DMS53 (cell line): ENCODE data around the gene ARID5A.

Source experiments
- DNase-seq: peaks from one replicate; lab custom pipeline; 2025; lab: John Stamatoyannopoulos, UW

Gene ARID5A

DNA sequence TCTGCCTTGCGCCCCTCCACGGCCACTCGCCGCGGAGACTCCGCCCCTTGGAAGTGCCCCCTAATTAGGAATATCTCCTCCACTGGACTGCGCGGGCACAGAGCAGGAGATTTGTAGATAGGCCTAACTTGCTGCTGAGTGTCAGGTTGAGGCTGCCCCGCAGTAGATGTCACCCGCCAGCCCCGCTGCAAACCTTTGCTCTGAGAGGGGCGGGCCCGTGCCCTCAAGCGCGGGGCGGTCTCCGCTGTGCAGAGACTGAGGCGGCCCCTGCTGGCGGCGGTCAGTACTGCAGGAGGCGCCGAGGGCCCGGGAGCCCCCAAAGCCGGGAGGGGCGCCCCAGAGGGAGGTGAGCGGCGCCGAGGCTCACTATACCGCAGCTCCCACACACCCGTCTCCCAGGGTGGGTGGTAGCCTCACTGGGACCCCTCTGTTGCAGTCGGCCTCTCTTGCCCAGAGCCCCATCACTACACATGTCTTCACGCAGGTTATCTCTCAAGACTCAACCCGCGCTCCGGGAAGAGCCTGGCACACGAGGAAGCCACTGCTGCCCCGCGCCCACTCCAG lies 28.5 kb upstream of the ARID5A start:
- DNase-seq: peak; percentile 93

DNA sequence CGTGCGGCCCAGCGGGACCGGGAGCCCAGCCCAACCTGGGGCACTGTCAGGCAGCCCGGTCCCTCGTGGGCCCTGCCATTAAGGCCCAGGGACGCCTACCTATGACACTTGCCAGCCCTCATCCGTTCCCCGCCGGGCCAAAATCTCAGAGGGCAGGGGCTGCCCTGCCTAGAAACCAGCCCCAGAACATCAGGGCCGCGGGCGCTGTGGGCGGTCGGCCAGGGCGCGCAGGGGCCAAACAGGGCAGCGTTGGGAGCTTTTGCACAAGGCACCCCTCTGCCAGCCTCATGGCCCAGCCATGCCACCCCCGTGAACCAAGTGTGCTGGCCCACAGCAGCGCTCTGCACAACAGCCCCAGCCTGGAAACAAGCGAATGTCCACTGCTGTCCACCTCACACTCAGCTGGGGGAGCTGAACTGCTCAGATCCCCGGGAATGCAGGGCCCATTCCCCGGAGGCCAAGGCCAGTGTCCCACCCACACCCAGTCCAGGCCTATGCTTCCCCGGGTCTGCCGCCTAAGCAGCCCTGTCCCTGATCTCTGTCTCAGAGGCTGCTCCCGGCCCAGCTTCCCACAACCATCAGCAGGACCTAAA lies 27.9 kb upstream of the ARID5A start:
- peak; percentile 71 for DNase-seq

DNA sequence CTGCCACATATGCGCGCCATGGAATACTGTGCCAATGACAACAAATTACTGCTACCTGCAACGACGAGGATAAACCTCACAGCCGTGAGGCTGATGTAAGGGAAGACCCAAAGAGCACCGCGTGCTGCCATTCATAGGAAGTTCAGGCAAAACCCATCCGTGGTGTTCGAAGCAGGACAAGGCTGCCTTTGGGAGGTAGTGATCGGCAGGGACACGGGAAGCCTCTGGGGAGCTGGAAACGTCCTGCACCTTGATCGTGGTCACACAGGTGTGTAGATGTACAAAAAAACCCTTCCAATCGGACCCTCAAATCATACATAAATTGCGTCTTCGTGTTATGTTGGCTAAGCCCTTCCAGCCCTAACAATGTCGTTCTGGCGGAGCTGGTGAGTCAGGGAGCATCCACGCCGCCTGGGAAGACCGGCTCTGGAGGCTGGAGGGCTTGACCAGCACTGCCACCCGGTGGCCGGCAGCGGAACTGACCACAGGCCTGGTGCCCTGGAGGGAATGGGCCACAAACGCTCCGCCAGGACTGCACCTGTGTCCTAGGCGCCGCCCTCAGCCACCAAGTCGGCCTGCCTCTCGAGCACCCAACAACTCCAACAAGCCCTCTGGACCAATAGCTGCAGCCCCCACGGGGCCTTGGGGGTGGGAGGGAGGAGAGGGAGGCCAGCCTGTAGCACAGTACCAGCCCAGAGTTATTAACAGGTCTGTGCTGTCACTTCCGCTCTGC lies 27.3 kb upstream of the ARID5A start:
- DNase-seq: peak; percentile 98

DNA sequence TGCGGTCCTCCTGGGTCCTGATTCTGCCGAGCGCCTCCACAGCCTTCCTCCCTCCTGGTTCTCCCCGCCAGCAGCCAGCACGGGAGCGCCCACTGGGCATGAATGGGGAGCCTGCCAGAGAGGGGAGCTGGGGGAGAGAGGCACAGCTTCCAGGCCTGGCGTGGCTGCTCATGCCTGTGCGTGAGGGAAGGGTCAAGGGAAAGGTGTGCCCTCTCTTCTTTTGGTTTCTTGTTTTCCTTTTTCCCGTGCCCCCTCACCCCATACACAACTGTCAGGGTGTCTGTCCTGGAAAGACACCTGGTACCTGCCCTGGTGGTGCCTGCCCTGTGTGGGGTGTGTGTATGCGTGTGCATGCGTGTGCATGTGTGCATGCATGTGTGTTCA lies 26.7 kb upstream of the ARID5A start:
- no peak for DNase-seq

DNA sequence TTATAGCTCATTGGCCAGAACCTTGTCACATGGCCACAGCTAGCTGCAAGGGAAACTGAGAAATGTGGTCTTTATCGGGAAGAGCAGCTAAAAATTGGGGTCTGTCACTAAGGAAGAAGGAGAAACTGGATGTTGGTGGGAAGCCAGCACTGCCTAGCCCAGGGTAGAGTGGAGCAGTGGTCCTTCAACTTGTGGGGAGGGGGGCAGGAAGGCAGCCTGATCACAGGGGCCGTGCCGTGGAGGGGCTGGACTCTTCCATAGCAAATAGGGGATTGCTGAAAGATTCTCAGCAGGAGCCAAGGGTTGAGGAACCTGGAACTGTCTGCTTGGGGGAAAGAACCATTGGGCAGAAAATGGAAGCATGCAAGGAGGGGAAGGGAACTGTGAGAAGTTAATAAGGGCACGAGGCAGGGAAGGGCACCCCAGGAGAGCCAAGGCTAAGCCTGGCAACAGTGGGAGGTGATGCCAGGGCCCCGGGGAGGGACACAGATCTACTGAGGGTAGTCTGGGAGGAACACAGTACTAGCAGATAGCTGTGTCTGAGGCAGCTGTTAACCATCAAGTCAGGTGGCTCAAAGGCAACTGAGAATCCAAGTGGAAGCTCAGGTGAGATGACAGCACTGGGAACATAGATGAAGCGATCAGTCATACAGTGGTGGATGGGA lies 25.5 kb upstream of the ARID5A start:
- no peak for DNase-seq

DNA sequence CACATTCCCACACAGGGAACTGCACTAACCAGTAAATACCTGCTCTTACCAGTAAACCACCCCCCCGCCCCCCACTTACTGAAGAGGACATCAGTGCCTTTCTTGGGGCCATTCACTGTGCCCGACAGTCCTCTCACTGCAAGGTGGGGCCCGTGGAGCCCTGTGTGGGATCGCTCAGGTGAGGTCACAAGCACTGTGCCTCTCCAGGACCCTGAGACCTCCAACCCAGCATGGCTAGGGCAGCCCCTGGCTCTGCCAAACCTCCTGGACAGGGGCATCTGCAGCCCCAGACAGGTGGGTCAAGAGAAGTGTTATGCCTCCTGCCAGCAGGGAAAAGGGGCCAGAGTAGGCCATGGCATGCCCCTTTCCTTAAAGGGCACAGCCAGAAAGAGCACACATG lies 24.7 kb upstream of the ARID5A start:
- no peak for DNase-seq

DNA sequence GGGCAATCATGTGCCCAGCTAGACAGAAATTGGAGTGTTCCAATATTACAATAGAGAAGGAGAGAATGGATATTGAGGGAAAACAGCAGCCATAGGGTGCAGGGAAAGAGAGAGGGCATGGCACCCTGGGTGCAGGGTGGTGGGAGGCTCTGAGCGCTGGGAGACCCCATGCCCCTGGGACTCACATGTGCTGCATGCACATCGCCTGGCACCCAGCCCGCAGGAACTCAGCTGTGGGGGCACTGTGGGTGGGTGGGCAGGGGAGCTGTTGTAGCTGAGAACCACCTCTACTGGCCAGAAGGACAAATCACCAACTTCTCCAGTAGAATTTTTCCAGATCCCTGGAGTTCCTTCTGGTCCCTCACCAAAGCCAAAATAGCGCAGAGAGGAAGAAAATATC lies 24.2 kb upstream of the ARID5A start:
- no peak for DNase-seq

DNA sequence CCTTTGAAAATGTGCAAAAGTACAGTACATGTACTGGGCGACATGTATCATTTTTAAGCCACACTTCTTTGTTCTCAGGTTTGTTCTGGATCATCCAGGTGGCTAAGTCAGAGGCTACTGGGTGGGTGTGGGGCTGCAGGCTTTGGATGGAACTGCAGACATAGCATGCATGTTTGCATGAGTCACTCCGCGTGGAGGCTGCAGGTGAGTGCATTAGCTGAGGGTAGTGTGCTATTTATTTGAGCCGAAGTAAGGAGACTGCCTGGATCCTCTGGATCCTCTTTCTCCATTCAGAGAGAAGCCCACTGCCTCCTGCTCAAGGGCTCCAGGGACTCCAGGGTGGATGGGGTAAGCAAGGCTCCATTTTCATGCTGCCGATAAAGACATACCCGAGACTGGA lies 22.0 kb upstream of the ARID5A start:
- DNase-seq: peak; percentile 61

DNA sequence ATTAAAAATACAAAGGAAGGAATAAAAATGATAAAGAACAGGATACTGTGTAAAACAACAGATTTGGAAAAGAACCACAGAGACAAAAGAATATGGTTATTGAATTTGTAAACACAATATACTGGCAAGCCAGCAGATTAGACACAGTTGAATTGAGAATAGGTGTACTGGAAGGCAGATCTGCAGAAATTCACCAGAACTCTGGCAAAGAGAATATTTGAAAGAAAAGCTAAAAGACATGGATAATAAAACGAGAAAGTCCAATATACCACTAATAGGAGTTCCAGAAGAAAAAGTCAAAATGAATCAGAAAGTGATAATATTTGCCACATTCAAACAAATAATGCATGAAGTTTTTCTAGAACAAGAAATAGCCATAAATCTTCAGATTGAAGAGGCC lies 19.5 kb upstream of the ARID5A start:
- DNase-seq: no peak

DNA sequence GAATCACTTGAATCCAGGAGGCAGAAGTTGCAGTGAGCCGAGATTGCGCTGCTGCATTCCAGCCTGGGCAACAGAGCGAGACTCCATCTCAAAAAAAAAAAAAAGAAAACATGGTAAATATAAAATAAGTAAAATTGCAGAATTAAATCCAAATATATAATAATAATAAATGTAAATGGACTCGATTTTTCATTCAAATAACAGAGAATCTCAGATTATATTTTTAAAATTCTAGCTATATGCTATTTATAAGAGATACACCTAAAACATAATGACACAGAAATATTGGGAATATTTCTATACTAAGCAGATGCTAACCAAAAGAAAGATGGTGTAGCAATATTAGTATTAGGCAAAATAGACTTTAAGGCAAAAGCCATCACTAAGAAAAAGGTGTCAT lies 16.3 kb upstream of the ARID5A start:
- DNase-seq: no peak

DNA sequence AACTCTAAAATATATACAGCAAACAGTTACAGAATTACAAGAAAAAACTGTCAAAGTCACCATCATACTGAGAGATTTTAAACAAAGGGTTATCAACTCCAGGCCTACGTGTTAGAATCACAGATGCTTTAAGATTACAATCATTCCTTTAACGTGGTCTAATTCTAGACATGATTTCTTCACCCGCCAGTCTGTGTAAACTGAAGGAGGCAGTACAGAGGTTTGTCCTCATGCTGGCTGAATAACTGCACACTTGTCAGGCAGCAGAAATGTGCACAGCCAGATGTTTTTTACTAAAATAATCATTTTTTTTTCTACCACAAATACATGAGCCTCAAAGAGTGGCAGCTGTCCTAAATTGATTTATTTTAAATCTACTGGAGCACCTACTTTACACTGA lies 15.9 kb upstream of the ARID5A start:
- no peak for DNase-seq

DNA sequence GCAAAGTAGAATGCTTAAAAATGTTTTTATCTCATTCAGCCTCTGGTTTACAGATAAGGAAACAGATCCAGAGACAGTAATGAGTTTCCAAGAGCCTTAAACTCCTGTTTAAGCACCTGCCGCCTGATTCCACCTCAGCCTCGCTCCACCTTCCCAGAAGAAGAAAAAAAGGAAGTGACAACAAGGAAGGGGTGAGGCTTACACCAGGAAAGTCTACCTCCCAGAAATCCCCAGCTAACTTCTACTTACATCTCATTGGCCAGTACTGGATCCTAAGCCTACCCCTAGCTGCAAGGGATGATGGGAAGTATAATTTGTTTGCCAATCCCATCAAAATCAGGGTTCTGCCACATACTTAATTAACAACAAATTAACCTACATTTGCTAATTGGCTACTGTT lies 15.3 kb upstream of the ARID5A start:
- DNase-seq: no peak

DNA sequence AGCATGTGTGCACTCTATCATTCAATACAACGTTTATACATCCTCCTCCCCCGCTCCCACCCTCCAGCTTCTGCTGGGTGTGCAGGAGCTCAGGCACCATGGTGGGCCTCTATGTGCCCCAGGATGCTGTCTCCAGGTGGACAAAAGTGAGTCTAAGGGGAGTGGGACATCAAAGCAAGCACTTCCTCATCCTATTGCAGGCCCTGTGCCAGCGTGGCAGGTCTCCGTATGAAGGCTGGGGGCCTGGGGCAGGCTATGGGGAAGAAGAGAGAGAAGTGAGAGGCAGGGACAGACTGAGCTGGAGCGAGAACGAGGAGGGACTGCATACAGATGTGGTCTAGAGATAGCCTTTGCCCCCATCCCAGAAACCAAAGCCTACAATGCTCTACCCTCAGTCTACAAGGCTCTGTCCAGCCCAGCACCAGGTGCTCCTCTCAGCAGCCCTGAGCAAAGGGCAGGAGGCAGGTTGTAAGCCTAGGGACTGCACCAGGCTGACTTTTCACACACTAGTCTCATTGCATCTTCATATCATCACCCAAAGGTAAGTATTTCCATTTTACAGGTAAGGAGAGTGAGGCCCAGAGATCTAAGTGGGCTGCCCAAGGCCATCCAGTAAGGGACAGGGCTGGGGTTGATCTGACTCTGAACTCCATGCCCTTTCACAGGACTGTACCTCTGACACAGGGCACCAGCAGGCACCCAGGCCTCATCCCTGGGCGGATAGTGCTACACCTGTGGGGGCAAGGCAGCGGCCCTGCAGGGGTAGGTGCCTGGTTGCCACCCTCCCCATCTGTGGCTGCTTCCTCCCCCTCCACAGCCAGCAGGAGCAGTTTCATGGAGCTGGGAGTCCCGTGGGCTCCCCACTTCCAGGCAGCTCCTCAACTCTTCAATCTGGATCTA lies 14.0 kb upstream of the ARID5A start:
- no peak for DNase-seq

DNA sequence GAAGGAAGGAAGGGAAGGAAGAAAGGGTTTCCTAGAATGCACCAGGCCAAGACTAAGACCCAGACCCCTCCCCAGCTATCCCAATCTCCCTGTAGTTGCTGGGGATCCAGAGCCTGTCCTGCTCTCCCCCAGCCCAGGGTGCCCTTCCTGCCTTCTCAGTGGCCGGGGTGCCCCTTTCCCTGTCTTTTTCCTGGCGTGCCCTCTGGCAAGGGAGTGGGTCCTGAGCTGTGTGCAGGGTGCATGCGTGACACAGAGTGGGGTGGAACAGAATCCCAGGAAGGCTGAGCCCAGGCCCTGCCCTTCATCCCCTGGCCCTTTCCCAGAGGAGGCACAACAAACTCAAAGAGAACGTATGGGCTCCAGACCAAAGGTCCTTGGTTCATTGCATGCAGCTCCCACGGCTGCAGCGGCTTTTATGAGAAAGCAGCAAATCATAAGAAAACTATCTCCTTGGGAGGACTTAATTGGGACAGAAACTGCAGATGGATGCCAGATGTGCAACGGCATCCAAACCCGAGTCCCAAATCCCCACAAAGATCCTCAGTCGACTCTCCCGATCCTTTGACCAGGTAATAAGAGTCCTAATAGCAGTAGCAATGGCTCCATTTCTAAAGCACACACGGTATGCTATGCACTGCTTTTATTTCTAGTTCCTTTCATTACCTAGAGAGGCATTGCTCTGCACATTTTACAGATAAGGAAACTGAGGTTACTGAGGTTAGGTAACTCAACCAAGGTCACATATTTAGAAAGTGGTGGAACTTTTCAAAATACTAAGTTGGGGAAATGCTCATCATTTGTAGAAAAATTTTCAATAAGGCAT lies 12.7 kb upstream of the ARID5A start:
- no peak for DNase-seq

DNA sequence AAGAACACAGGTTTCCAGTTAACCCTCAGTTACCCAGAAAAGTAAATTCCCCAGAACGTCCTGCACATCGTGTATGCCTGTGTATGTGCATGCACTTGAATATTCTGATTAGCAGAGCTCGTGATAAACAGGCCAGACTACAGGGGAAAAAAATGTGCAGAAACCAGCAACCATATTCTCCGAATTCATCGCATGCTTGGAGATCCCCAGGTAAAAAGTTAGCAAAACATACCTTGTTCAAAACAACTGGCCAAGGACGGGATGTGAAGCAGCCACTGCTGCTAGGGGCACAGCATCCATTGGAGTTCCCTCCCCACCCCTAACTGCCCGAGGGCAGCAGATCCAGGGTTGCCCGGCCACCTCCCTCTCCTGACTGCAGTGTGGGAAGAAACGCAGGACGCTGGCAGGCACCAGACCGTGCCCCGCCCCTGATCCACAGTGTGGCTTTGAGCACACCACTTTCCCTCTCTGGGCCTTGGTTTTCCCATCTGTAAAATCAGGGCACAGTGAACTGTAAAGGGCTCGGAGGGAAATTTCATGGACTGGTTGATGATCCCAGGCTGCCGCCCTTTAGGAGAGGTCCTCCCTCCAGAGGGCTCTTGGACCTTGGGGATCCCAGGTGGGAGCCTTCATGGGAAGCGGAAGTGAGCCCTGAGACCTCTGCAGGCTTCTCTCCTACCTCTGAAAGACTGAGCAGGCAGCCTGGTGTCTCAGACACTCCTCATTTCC lies 11.9 kb upstream of the ARID5A start:
- DNase-seq: no peak

DNA sequence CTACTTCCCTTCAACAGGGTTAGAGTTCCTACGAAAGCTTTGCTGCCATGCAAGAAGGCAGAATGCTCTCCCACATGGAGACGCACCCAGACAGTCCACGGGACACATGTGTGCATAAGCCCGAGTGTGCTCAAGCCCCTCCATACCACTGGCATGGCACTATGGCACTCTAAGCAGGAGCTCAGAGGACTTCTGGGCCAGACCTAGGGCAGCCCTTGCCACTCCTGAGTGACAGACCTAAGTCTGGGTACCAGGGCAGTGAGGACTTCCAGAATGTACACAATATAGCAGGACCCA lies 11.4 kb upstream of the ARID5A start:
- DNase-seq: no peak

DNA sequence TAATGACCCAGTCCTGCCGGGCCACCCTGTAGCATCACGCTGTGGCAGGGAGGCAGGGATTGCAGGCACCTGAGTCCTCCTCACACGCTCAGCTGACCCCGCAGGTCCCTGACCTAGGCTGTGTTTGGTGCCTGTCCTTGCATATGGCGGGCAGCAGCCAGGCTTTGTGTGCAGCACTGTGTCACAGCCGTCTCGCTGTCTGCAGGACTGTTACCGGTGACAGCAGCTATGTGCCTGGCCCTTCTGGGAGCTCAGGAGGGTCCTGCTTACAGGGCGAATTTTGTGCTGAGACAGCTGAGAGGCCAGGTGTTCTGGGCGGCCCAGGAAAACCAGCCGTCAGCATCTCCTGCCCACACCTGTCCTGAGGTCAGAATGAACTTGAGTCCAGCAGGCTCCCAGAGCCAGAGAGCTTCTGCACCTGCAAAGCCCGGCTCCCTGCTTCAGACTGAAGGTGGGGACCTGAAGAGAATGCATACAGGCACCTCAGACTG lies 10.4 kb upstream of the ARID5A start:
- peak; percentile 55 for DNase-seq

DNA sequence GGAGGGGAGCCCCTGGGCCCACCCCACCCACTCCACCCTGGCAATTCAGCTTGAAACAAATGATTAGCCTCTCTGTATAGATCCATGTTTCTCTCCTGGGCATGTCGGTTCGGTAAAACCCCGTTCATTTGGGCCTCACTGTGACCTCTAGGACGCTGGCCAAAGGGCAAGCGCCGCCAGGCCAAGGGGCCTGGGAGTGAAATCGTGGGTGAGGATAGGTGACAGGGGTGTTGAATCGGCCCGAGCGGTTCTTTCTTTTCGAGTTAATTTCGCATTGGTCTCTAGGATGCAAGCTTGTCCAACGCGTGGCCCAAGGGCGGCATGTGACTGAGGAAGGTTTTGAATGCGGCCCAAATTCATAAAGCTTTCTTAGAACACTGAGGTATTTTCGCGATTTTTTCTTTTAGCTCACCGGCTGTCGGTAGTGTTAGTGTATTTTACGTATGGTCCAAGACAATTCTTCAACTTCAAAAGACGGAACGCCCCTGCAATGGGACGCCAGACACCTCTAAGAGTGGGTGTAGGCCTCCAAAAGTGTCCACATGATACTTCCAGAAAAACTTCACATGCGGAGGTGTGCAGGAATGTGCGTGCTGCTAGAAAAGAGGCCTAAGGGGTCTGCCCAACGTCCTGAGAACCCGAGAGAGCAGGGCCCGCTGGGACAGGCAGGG lies 9.8 kb upstream of the ARID5A start:
- DNase-seq: no peak

DNA sequence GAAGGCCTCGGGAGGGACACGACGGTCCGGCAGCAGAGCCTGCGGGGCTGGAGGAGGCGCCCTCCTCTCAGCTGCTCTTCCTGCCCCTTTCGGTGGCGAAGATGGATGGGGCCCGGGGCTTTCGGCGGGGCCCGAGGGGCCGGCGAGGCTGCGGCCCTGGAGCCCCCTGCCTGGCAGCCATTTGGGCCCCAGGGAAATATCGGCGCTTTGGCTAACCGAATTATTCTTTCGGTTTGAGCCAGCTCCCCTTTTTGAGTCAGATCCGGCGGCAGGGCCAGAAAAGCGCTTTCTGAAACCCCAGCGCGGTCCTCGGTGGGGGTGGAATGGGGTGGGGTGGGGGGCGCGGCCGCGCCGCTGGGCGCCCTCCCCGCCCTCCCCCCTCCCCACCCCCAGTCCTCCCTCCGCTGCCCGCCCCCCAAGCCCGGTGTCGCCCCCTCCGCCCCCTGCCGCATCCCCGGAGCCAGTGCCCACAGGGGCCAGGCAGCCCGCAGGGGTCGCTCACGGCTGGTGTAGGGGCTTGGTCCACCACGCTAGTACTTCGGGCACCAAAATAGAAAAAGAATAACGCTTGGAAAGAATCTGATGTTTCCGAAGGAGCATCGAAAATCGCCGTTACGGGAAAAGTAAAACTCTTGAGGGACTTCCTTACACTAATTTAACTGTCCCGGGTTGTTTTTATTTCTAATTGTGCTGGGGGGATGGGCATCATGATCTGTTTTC lies 9.1 kb upstream of the ARID5A start:
- DNase-seq: no peak
